Measurements from ENCODE around the gene DLX3. TPM values are rescaled to one million over a fixed set of nuclear protein-coding genes. Genes with fewer than 3 reads are reported as not detected.

The DLX3 gene
- total RNA-seq, 2 donors from 2014 or later, result not detected

DNA sequence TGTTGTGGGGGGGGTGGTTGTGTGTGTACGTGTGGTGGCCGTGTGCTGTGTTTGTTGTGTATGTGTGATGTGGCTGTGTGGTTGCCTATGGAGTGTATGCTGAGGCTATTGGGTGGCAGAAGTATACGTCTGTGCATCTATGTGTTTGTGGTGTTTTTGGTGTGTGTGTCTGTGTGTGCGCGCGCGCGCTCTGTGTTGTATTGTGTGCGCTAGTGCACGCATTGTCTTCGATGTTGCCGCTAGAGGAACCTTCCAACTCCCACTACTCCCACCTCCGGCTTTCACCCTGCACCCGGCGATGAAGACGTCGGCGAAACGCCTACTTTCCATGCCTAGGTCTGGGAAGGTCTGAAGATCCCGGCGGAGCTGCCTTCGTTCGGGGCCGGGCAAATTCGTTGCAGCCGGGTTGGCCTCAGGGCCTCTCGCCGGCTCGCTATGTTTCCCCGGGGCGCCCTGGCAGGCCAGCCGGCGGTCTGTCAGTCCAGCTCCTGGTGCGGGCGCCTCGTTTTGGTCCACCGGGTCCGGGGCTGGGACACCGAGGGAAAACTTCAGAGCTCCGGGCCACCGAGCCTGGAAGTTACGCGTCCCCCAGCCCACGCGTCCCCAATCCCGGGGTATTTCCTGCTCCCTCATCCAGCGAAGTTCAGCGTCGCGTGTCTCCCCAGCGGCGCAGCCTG, 31.3 kb downstream of the DLX3 start:
- ATAC-seq, result no peak
- H3K27me3 ChIP-seq, result peaks cover 0 to 30% of the 10 kb centered on the region in 2 donors
- 6 to 10% methylated on average over 26 to 52 of the region's 52 CpGs for WGBS, 2 donors
- no peaks in the 10 kb centered on the region for H3K36me3 ChIP-seq (replicated peaks in 1 of 2; ENCODE audit: insufficient read depth in 1 of 2, low read depth in 2 of 2)
- H3K4me1 ChIP-seq, result peaks cover 20% of the 10 kb centered on the region
- TF ChIP-seq CTCF (IDR thresholded peaks at IDR 0.05) (no peak), POLR2A (IDR thresholded peaks at IDR 0.05) (no peak)
- no peak overlapping the region for H3K4me3 ChIP-seq
- no peak overlapping the region for H3K27ac ChIP-seq
- intact Hi-C loops (cut with DNase I), result no loop called here
- DNase-seq, result peak in 1 of 4 donors; percentile 10
- H3K9me3 ChIP-seq, result no peaks in the 10 kb centered on the region

DNA sequence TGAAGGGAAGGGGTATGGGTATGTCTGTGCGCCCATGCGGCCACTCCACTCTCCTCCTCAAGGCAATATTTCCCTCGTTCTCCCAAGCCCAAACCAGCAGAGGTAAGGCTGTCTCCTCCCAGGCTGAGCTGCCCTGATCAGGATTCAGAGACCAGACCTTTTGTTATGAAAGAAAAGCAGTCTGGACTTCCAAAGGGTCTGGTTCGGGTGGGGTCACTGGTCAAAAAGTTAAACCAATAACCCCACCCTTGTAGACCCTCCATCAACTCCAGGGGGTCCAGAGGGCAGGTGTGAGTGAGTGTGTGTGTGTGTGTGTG, 31.8 kb downstream of the DLX3 start:
- Histone ChIP-seq H3K27me3 (peaks cover 0 to 30% of the 10 kb centered on the region in 2 donors), H3K9me3 (no peaks in the 10 kb centered on the region), H3K27ac (no peak overlapping the region), H3K4me3 (no peak overlapping the region), H3K36me3 (replicated peaks in 1 of 2; ENCODE audit: insufficient read depth in 1 of 2, low read depth in 2 of 2) (no peaks in the 10 kb centered on the region), H3K4me1 (peaks cover 15% of the 10 kb centered on the region)
- no peak for DNase-seq
- TF ChIP-seq CTCF (IDR thresholded peaks at IDR 0.05) (no peak), POLR2A (IDR thresholded peaks at IDR 0.05) (no peak)
- no peak for ATAC-seq
- 24 to 38% methylated on average over 4 of the region's 4 CpGs for WGBS, 2 donors
- intact Hi-C loops (cut with DNase I), result no loop called here

- Histone ChIP-seq H3K4me3 (no peak overlapping the region), H3K27ac (no peak overlapping the region), H3K4me1 (peaks cover 14% of the 10 kb centered on the region), H3K9me3 (no peaks in the 10 kb centered on the region), H3K36me3 (replicated peaks in 1 of 2; ENCODE audit: insufficient read depth in 1 of 2, low read depth in 2 of 2) (no peaks in the 10 kb centered on the region), H3K27me3 (peaks cover 0 to 30% of the 10 kb centered on the region in 2 donors)
- no peak for ATAC-seq
- intact Hi-C loops (cut with DNase I), result no loop called here
- no peak for DNase-seq
- no peak for TF ChIP-seq CTCF (IDR thresholded peaks at IDR 0.05)
- TF ChIP-seq POLR2A (IDR thresholded peaks at IDR 0.05), result no peak
- WGBS, 2 donors, result 13 to 26% methylated on average over 10 of the region's 11 CpGs
Measured at GRCh38 chr17:49962599-49963308, 32.3 kb downstream of the DLX3 start.

GRCh38 chr17:49959183-49959935, 35.7 kb downstream of the DLX3 start:
- ATAC-seq, result no peak
- Histone ChIP-seq H3K4me3 (no peak overlapping the region), H3K36me3 (replicated peaks in 1 of 2; ENCODE audit: insufficient read depth in 1 of 2, low read depth in 2 of 2) (no peaks in the 10 kb centered on the region), H3K4me1 (peaks cover 8% of the 10 kb centered on the region), H3K9me3 (no peaks in the 10 kb centered on the region), H3K27me3 (peaks cover 0 to 19% of the 10 kb centered on the region in 2 donors), H3K27ac (no peak overlapping the region)
- TF ChIP-seq CTCF (IDR thresholded peaks at IDR 0.05) (no peak), POLR2A (IDR thresholded peaks at IDR 0.05) (no peak)
- no peak for DNase-seq
- 70 to 73% methylated on average over 5 to 8 of the region's 8 CpGs for WGBS, 2 donors
- intact Hi-C loops (cut with DNase I), result no loop called here

Data from body of pancreas (tissue), 4 donors.